SK-N-SH treated with all-trans-retinoic acid at 6 μM for 48 hours (cell line): ENCODE data around the gene AMH.

ENCODE experiments used
- ATAC-seq: fragments of 200-7000 bp; cut with Tn5 transposase; 3 replicates; pipeline ENCODE4 v1.9.1; 2020; ENCODE audit warnings: mild to moderate bottlenecking, moderate library complexity
- ARNTL ChIP-seq: fragments of 450-650 bp; formaldehyde crosslinking; IDR thresholded peaks from 2 replicates; pipeline ENCODE4 v1.5.0; 2020; ENCODE audit warnings: low read depth, mild to moderate bottlenecking, moderate library complexity, borderline replicate concordance
- BACH2 ChIP-seq: fragments of 250-450 bp; sonication (Bioruptor Pico); IDR thresholded peaks from 2 replicates; pipeline ENCODE4 v1.9.0; 2021; ENCODE audit warnings: mild to moderate bottlenecking, borderline replicate concordance
- CSDC2 ChIP-seq: fragments of 250-450 bp; sonication (Bioruptor Pico); IDR thresholded peaks from 2 replicates; pipeline ENCODE4 v1.5.0; 2020; ENCODE audit warnings: mild to moderate bottlenecking, moderate library complexity
- ESRRG ChIP-seq: fragments of 250-450 bp; sonication (Bioruptor Pico); IDR thresholded peaks from 2 replicates; pipeline ENCODE4 v1.6.1; 2021; ENCODE audit warnings: mild to moderate bottlenecking
- GLIS3 ChIP-seq: fragments of 250-450 bp; sonication (Bioruptor Pico); IDR thresholded peaks from 2 replicates; pipeline ENCODE4 v1.5.0; 2020; ENCODE audit warnings: mild to moderate bottlenecking, moderate library complexity
- ISL1 ChIP-seq: fragments of 250-450 bp; sonication (Bioruptor Pico); IDR thresholded peaks from 2 replicates; pipeline ENCODE4 v2.1.2; 2022; ENCODE audit warnings: mild to moderate bottlenecking, moderate library complexity
- OSR1 ChIP-seq: fragments of 250-450 bp; sonication (Bioruptor Pico); IDR thresholded peaks from 2 replicates; pipeline ENCODE4 v1.8.0; 2022; ENCODE audit warnings: moderate library complexity, mild to moderate bottlenecking, inconsistent platforms
- PPARA ChIP-seq: fragments of 250-450 bp; sonication (Bioruptor Pico); IDR thresholded peaks from 2 replicates; pipeline ENCODE4 v1.5.0; 2020; ENCODE audit warnings: mild to moderate bottlenecking, borderline replicate concordance
- SNAI2 ChIP-seq: fragments of 250-450 bp; sonication (Bioruptor Pico); IDR thresholded peaks from 2 replicates; pipeline ENCODE4 v1.5.0; 2020; ENCODE audit warnings: mild to moderate bottlenecking, moderate library complexity
- TCF4 ChIP-seq: fragments of 250-450 bp; sonication (Bioruptor Pico); IDR thresholded peaks from 2 replicates; pipeline ENCODE4 v1.8.0; 2021; ENCODE audit warnings: mild to moderate bottlenecking, moderate library complexity, borderline replicate concordance
- TOX ChIP-seq: fragments of 250-450 bp; sonication (Bioruptor Pico); IDR thresholded peaks from 2 replicates; pipeline ENCODE4 v1.8.0; 2021; ENCODE audit warnings: mild to moderate bottlenecking, moderate library complexity, borderline replicate concordance
- ZC3H10 ChIP-seq: fragments of 250-450 bp; sonication (Bioruptor Pico); IDR thresholded peaks from 2 replicates; pipeline ENCODE4 v1.5.1; 2021; ENCODE audit warnings: mild to moderate bottlenecking, moderate library complexity
- ZFP3 ChIP-seq: fragments of 250-450 bp; sonication (Bioruptor Pico); IDR thresholded peaks from 2 replicates; pipeline ENCODE4 v1.5.0; 2020; ENCODE audit warnings: mild to moderate bottlenecking, moderate library complexity
- ZFP30 ChIP-seq: fragments of 450-650 bp; formaldehyde crosslinking; IDR thresholded peaks from 2 replicates; pipeline ENCODE4 v1.5.0; 2022; ENCODE audit warnings: mild to moderate bottlenecking, moderate library complexity
- ZNF70 ChIP-seq: fragments of 450-650 bp; formaldehyde crosslinking; IDR thresholded peaks from 2 replicates; pipeline ENCODE4 v1.5.0; 2020; ENCODE audit warnings: mild to moderate bottlenecking, moderate library complexity
- ZNF8 ChIP-seq: fragments of 450-650 bp; formaldehyde crosslinking; IDR thresholded peaks from 2 replicates; pipeline ENCODE4 v1.5.0; 2020; ENCODE audit warnings: mild to moderate bottlenecking, moderate library complexity
- TF ChIP-seq, protein P1 (sequence below): fragments of 250-450 bp; sonication (Bioruptor Pico); IDR thresholded peaks from 2 replicates; pipeline ENCODE4 v1.5.1; 2021; ENCODE audit warnings: mild to moderate bottlenecking, moderate library complexity
- TF ChIP-seq, protein P2 (sequence below): fragments of 250-450 bp; sonication (Bioruptor Pico); IDR thresholded peaks from 2 replicates; pipeline ENCODE4 v1.8.0; 2021; ENCODE audit warnings: low read depth, mild to moderate bottlenecking, moderate library complexity, borderline replicate concordance
- TF ChIP-seq, protein P3 (sequence below): fragments of 250-450 bp; sonication (Bioruptor Pico); IDR thresholded peaks from 2 replicates; pipeline ENCODE4 v1.5.1; 2020; ENCODE audit warnings: low read depth, mild to moderate bottlenecking, moderate library complexity
- TF ChIP-seq, protein P4 (sequence below): fragments of 250-450 bp; sonication (Bioruptor Pico); IDR thresholded peaks from 2 replicates; pipeline ENCODE4 v1.5.0; 2020; ENCODE audit warnings: mild to moderate bottlenecking, moderate library complexity

AMH gene

DNA sequence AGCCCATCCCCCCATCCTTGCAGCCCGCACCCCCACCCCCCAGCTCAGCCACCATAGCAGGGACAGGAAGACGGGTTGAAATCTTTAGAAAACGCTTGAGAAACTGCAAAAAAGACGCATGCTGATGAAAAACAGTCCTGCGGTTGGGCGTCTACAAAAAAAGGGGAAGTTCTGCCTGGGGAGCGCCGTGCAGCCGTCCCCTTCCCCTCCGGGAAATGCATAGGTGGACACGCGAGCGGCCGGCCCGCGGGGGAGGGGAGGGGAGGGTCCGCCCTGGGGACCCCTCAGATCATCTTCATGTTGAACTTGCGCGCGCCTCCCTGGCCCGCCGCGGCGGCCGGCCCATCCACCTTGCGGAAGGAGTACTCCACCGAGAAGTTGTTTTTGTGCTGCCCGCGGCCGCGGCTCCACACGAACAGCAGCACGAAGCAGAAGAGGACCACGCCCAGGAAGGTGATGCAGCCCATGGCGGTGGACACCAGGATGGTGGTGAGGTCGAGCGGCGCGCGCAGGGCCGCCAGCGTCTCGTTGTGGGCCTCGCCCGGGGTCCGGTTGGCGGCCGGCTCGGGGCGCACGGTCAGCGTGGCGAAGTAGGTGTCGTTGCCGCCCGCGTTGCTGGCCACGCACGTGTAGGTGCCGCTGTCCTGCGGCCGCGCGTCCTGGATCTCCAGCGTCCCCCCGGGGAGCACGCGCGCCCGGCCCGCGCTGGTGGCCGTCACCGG, 40.8 kb downstream of the AMH start (continued):
- TF ChIP-seq, protein P1, sequence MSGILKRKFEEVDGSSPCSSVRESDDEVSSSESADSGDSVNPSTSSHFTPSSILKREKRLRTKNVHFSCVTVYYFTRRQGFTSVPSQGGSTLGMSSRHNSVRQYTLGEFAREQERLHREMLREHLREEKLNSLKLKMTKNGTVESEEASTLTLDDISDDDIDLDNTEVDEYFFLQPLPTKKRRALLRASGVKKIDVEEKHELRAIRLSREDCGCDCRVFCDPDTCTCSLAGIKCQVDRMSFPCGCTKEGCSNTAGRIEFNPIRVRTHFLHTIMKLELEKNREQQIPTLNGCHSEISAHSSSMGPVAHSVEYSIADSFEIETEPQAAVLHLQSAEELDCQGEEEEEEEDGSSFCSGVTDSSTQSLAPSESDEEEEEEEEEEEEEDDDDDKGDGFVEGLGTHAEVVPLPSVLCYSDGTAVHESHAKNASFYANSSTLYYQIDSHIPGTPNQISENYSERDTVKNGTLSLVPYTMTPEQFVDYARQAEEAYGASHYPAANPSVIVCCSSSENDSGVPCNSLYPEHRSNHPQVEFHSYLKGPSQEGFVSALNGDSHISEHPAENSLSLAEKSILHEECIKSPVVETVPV (CRISPR knock-in tag): no peak
- TF ChIP-seq, protein P2, sequence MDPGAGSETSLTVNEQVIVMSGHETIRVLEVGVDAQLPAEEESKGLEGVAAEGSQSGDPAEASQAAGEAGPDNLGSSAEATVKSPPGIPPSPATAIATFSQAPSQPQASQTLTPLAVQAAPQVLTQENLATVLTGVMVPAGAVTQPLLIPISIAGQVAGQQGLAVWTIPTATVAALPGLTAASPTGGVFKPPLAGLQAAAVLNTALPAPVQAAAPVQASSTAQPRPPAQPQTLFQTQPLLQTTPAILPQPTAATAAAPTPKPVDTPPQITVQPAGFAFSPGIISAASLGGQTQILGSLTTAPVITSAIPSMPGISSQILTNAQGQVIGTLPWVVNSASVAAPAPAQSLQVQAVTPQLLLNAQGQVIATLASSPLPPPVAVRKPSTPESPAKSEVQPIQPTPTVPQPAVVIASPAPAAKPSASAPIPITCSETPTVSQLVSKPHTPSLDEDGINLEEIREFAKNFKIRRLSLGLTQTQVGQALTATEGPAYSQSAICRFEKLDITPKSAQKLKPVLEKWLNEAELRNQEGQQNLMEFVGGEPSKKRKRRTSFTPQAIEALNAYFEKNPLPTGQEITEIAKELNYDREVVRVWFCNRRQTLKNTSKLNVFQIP: no peak
- TF ChIP-seq TOX (CRISPR knock-in tag): no peak

DNA sequence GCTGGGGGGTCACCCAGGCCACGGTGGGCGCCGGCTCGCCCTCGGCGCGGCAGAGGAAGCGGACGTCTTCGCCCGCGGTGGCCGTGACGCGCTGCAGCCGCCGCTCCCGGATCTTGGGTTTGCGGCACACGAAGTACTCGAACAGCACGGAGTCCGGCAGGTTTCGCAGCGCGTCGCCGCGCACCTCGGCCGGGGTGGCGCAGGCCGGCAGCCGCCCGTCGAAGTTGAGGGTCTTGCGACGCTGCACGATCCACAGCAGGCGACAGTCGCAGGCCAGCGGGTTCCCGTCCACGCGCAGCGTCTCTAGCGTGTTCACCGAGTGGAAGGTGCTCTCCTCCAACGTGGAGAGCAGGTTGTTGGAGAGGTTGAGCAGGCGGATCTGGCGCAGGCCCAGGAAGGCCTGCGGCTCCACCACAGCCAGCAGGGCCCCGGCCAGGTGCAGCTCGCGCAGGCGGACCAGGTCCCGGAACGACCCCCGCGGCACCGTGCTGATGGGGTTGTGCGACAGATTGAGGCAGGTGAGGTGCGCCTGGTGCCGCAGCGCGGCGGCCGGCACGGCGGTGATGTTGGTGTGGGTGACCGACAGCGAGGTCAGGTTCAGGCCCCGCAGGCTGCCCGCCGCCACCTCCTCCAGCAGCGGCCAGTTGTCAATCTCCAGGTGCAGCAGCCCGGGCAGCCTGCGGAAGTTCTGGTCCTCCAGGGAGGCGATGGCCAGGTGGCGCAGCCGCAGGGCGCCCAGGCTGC, 41.5 kb downstream of the AMH start:
- no peak for TF ChIP-seq SNAI2
- TF ChIP-seq ZNF70: no peak
- TF ChIP-seq ARNTL (CRISPR knock-in tag): no peak
- TF ChIP-seq, protein P3, sequence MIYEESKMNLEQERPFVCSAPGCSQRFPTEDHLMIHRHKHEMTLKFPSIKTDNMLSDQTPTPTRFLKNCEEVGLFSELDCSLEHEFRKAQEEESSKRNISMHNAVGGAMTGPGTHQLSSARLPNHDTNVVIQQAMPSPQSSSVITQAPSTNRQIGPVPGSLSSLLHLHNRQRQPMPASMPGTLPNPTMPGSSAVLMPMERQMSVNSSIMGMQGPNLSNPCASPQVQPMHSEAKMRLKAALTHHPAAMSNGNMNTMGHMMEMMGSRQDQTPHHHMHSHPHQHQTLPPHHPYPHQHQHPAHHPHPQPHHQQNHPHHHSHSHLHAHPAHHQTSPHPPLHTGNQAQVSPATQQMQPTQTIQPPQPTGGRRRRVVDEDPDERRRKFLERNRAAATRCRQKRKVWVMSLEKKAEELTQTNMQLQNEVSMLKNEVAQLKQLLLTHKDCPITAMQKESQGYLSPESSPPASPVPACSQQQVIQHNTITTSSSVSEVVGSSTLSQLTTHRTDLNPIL (CRISPR knock-in tag): no peak
- no peak for TF ChIP-seq GLIS3 (CRISPR knock-in tag)
- TF ChIP-seq TCF4: no peak
- no peak for TF ChIP-seq ESRRG (CRISPR knock-in tag)
- TF ChIP-seq CSDC2 (CRISPR knock-in tag): no peak
- TF ChIP-seq, protein P4, sequence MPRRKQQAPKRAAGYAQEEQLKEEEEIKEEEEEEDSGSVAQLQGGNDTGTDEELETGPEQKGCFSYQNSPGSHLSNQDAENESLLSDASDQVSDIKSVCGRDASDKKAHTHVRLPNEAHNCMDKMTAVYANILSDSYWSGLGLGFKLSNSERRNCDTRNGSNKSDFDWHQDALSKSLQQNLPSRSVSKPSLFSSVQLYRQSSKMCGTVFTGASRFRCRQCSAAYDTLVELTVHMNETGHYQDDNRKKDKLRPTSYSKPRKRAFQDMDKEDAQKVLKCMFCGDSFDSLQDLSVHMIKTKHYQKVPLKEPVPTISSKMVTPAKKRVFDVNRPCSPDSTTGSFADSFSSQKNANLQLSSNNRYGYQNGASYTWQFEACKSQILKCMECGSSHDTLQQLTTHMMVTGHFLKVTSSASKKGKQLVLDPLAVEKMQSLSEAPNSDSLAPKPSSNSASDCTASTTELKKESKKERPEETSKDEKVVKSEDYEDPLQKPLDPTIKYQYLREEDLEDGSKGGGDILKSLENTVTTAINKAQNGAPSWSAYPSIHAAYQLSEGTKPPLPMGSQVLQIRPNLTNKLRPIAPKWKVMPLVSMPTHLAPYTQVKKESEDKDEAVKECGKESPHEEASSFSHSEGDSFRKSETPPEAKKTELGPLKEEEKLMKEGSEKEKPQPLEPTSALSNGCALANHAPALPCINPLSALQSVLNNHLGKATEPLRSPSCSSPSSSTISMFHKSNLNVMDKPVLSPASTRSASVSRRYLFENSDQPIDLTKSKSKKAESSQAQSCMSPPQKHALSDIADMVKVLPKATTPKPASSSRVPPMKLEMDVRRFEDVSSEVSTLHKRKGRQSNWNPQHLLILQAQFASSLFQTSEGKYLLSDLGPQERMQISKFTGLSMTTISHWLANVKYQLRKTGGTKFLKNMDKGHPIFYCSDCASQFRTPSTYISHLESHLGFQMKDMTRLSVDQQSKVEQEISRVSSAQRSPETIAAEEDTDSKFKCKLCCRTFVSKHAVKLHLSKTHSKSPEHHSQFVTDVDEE (CRISPR knock-in tag): no peak
- no peak for TF ChIP-seq ISL1 (CRISPR knock-in tag)
- TF ChIP-seq PPARA: no peak
- no peak for TF ChIP-seq ZFP3 (CRISPR knock-in tag)
- no peak for TF ChIP-seq BACH2 (CRISPR knock-in tag)
- no peak for TF ChIP-seq ZC3H10 (CRISPR knock-in tag)
- TF ChIP-seq ZFP30 (CRISPR knock-in tag): no peak
- no peak for TF ChIP-seq OSR1
- no peak for ATAC-seq

DNA sequence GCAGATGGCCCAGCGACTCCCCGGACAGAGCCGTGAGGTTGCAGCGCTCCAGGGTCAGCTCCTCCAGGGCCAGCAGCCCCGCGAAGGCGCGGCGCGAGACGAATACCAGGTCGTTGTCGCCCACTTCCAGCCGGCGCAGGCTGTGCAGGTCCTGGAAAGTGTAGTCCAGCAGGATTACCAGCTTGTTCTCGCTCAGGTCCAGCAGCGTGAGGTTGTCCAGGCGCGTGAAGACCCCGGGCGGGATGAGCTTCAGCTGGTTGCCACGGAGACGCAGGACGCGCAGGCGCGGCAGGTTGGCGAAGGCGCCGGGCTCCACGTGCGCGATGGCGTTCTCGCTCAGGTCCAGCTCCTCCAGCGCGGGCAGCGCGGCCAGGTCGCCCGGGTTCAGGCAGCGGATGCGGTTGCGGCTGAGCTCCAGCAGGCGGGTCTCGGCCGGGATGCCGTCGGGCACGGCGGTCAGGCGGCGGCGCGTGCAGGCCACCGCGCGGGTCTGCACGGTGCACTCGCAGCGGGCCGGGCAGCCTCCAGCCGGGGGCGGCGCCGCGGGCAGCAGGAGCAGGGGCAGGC, 42.1 kb downstream of the AMH start:
- TF ChIP-seq ISL1 (CRISPR knock-in tag): no peak
- no peak for TF ChIP-seq ZNF70
- TF ChIP-seq TCF4: no peak
- TF ChIP-seq ZNF8 (CRISPR knock-in tag): no peak
- no peak for TF ChIP-seq GLIS3 (CRISPR knock-in tag)
- TF ChIP-seq, protein P4 (CRISPR knock-in tag): no peak
- TF ChIP-seq CSDC2 (CRISPR knock-in tag): no peak
- TF ChIP-seq OSR1: no peak
- TF ChIP-seq, protein P3 (CRISPR knock-in tag): no peak
- TF ChIP-seq, all 23 proteins: peak for 0
- no peak for ATAC-seq
